CD4-positive, alpha-beta T cell treated with Interleukin-4 for 4 hours (primary cell): ENCODE results near the gene PSD2.
"Not testable (repeated sequence)": the region's sequence is repeated elsewhere in the genome, so short reads cannot be mapped to it uniquely, and the experiment has no call there.

Source experiments
- DNase-seq: peaks from one replicate; pipeline ENCODE4 v3.0.0-alpha.2; 2020

PSD2 gene

DNA sequence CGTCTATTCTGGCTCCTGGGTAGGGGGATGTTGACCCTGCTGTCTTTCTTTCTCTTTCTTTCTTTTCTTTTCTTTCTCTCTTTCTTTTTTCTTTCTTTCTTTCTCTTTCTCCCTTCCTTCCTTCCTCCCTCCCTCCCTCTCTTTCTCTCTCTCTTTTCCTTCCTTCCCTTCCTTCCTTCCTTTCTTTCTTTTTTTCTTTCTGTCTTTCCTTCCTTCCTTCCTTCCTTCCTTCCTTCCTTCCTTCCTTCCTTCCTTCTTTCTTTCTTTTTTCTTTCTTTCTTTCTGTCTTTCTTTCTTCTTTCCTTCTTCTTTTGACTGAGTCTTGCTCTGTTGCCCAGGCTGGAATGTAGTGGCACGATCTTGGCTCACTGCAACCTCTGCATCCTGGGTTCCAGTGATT is 3.0 kb upstream of the PSD2 start:
- DNase-seq: not testable (repeated sequence)

DNA sequence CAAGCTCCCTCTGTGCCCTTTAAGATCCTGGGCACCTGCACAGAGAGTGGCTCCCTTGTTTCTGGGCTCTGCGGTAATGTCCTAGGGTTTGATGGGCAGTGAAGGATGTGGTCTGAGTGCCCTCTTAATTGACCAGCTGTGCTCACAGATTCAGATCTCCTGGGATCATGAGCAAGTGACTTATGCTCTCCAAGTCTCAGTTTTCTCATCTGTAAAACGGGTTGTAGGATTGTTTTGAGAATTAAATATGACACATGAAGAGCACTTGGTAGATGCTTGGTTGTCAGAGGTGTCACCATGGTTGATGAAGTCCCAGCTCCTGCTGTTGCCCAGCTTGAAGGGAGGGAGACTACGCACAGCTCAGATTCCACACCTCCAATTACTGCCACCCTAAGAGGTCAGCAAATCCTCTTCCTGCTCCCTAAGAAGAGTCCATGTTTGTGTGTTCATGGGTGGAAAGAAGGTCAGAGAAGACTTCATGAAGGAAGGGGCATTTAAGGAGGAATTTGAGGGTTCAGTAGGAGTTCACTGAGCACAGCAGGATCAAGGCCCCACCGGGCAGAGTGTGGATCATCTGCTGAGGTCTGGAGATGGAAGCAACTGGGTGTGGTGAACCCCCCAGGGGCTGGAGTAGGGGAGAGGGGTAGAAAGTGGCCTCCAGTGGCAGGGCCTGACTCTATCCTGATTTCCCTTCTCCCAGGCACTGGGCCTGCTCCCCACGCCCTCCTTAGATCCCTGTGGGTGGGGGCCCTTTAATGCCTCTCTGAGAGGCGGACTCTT is 1.4 kb upstream of the PSD2 start:
- no peak for DNase-seq

DNA sequence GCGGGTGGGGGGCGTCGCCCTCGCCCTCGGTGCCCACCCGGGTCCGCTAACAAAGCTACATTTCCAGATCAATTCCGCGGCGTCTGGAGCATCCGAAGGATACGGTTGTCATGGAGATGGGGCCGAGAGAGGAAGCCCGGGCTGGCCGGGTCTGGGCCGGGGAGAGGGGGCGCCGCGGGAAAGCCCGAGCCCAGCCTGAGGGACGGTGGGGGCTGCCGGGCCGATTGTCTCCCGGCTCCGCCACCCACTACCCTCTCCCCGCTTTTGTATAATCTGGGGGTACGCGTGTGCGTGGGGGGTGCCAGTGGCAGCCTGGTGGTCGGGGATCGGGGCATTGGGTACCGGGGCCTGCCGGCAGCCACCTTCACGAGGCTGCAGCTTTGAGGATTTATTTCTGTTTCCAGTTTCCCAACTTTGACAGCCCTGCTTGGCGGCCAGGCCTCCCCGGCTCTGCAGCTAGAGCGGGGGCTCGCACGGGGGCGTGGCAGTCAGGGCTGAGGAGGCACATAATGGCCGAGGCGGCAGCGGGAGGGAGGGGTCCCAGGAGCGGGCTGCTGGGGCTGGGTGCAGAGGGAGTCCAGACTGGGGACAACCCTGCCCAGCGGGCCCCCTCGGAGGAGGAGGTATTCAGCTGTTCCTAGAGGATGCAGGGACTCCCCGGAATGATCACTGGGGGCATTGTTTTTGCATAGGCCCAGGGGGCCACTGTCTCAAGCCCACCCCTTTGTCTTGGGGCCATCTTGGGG is 626 bp downstream of the PSD2 start:
- DNase-seq: no peak

DNA sequence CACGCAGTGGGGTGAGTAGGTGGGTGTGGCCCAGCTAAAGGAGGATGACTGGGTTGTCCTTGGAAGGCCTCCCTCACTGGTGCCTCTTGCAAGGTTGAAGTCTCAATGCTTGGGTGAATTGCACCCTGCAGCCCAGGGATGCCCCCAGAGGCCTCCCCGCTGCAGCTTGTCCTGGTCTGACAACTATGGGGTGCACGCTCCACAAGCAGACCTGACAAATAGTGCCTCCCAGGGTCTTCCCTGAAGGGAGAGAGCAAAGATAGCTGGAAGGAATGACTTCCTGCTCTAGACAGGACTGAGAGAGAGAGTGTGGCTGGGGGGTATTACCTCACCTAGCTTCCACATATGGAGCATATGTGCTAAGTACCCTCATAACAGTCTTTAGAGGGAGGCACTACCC is 1.7 kb downstream of the PSD2 start:
- DNase-seq: no peak

DNA sequence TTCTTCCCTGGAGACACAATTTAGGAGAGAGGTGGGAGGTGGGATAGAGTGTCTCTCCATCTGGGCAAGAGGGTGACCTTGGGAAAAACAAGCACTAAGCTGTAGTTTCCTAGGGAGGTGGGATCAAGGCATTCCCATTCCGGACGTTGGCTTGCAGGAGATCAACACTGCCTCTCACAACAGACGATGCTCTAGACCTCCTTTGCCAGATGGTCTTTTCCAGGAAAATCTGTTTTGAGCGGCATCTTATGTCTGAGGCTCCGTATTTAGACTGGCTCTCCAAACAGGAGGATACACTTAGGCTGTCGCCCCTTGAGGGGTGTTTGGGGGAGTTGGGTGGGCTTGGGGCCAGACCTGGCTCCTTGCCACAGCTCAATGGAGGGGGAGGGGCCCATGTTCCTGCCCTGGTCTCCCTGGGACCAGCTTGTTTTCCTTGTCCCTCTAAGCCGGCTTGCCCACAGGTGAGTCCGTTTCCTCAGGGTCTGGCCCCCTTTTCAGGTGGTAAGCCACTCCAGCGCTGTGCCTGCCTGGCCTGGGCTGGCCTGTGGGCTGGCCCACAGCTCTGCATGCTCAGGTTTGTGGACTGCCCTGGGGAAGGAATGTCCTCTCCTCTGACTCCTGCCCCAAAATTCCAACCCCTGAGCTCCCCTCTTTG is 2.4 kb downstream of the PSD2 start:
- DNase-seq: no peak

DNA sequence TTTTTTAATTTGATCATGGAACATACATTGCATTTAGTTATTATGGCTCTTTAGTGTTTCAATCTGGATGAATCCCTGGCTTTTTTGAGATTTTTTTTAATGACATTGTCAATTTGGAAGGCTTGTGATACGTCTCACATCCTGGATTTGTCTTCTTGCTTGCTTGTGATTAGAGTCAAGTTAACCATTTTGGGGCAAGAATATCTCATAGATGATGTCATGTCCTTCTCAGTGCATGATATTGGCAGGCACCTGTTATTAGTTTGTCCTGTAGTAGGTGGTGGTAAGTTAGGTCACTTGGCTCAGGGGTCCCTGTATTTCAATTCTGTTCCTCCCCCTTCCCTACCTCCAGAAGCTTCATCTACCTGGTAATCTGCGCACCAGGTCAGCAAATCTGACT is 3.3 kb downstream of the PSD2 start:
- no peak for DNase-seq

DNA sequence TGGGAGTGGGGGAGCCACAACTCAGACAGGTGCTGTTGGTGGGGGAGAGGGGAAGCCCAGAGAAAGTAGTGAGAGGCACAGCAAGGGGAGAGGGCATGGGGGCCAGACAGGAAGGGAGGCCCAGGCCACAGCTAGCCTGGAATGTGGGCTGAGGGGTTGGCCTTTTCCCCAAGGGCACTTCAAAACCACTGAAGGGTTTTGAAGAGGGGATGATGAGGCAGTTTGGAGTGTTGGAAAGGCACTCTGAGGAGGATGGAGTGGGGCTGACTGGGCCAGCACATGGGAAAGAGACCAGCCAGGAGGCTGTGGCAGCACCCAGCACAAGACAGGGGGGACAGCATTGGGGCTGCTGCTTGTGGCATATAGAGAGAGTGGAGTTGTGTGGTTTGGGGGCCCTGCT is 3.8 kb downstream of the PSD2 start:
- no peak for DNase-seq

DNA sequence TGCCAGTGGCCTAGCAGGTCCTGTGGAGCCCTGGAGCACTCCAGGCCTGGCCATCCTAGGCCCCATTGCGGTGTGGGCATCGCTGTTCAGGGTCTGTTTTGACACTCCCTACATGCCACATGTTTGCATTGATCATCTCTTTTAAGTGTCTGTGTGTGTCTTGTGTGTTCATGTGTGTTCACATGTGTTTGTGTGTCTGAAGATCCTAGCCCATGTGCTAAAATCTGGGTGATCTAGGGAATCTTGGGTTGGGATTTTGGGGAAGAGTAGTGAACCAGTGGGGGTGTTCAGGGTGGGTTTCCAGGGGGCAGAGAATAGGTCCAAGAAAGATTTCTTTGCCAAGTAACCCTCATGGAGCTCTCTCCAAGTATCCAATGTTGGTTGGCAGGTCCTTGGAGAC is 8.4 kb downstream of the PSD2 start:
- DNase-seq: no peak

DNA sequence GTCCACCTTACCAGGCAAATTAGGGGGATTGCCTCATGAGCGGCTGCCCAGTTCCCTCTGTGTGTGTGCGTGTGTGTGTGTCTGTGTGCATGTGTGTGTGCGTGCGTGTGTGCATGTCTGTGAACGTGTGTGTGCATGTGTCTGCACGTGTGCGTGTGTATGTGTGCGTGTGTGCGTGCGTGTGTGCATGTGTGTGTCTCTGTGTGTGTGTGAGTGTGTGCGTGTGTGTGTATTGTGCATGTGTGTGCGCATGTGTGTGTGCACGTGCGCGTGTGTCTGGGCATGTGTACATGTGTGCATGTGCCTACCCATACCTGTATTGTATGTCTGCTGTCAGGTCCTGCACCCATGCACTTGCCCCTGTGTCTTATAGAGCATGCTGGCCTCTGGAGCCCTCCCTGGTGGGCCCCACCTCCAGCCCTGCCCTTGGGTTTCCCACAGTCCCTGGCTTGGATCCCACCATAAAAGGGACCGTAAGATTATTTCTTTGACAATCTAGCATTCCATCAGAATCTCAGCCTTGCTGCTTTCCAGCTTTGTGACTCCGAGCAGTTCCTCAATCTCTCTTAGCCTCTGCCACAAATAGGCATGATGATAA is 9.3 kb downstream of the PSD2 start:
- no peak for DNase-seq

DNA sequence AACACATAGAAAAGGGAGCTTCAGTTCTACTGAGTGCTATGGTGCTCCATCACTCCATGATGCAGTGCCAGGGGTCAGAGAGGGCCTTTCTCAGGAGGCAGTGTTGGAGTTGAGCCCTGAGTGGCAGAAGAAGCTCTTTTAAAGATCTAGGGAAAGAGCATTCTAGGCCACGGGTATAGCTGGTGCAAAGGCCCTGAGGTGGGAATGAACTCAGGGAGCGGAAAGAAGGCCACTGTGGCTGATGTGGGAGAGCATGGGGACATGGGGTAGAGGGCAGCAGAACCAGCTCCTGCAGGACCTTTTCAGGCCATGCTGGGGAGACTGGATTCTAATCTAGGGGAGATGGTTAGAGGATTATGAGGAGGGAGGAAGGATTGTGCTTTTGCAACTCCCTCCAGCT is 9.9 kb downstream of the PSD2 start:
- DNase-seq: no peak

DNA sequence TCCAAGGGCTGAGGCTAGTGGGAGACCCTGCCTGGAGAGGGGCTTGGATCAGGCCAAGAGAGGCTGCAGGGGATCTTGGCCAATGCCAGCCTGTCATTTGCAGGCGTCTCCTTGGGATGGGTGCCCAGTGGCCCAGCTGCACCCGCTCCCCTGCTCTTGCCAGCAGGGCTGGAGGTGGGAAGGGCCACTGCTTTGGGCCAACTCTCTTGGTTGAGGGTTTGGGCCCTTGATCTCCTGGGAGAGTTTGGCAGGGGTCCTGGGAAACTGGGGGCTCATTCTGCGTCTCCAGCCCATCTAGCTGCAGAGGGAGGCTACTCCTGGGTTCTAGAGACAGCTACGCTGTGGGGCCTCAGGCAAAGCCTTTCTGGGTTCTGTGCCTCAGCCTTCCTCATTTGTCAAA is 10.5 kb downstream of the PSD2 start:
- DNase-seq: no peak

DNA sequence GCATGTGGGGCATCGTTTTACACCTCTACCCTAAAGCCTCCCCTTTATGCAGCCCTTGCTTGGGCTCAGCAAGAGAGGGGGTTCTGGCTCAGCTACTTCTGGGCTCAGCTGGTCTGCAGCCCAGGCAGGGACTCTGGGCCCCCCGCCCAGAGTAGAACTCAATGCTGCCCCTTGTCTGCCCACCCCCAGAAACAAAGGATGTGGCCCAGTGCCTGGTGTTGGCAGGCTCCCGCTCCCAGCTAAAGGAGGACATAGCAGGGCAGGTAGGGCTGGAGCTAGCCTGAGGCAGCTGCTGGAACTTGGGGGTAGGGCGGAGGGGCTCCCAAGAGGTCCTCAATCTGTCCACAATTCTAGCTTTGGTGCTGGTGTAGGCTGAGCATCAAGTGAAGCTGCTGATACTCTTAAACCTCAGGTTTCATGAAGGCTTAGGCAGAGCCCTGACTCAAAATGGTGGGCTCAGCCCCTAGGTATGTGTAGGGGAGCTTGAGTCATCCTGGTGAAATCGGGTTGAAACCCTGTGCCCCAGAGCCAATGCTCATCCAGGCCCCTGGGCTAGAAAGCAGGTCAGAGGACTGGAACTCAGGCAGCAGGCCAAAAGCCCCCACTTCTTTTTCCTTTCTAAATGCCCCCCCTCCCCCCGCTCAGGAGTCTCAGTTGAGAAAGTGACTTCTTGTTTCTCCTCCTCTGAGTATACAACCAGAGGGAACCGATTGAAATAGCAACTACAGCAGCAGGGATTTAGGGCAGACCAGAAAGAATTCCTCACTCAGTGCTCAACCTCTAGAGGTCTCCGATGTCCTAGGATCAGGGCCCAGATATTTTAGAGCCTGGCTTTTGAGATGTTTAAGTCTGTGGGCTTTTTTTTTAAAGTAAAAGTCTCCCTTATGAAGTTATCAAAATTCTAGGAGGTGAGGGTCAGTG is 11.4 kb downstream of the PSD2 start:
- DNase-seq: no peak

DNA sequence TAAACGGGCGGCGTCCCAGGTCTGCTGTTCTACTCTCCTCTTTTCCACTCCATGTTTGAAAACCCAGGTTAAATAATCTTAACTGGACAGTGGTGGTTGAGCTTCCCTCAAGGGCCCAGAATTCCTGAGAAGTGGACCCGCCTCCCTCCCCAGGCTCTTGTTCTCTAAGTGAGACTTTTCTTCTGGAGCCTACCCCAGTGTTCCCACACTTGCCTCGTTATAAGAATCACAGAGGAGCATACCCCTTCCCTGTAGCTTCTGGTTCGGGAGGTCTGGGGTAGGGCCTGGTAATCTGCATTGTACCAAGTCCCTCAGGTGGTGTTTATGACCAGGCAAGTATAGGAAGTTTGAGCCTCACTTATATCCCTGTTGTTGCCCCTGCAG is 12.0 kb downstream of the PSD2 start:
- DNase-seq: no peak

DNA sequence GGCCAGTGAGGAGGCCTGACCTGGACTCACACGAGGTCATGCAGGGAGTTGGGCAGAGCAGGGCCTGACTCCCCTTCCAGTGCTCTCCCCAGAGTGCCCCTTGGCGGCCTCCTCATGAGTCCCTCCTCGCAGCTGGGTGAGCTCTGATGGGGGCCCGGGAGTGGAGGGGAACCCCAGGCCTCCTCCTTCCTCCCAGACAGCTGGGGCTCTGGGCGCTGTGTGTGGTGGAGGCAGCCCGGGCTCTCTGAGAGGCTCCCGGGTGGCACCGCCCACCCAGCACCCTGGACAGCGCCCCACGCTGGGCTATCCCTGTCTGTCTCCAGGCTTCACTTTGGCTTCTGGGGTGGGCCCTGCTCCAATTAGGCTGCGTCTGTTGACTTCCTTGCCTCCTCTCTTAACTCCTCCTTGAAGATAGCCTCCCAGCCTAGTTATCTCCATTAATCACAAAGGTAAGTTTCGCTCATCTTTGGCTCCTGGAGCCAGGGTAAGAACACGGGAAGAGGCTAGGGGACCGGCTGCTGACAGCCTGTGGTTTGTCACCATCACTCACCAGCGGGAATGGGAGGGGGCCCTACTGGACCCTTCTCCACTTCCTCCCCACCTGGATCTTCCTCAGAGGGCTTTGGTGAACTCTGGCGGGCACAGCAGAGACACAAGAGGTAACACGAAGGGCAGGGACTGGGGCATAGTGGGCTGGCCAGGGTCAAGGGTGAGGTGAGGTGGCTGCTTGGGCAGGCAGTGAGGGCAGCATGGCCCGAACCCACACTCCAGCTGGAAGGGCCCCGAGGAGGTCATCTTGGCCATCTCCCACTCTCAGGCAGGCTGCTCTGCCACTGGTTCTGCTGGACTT is 13.1 kb downstream of the PSD2 start:
- DNase-seq: no peak

DNA sequence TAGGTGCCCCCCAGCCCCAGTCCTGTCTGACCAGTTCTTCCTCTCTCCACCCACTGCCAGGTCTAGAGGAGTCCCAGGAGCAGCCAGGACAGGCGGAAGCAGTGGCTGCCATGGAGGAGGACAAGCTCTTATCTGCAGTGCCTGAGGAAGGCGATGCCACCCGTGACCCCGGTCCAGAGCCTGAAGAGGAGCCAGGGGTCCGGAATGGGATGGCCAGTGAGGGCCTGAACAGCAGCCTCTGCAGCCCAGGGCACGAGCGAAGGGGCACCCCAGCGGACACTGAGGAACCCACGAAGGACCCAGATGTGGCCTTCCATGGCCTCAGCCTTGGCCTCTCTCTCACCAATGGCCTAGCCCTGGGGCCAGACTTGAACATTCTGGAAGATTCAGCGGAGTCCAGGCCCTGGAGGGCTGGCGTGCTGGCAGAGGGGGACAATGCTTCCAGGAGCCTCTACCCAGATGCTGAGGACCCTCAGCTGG is 13.8 kb downstream of the PSD2 start:
- no peak for DNase-seq

DNA sequence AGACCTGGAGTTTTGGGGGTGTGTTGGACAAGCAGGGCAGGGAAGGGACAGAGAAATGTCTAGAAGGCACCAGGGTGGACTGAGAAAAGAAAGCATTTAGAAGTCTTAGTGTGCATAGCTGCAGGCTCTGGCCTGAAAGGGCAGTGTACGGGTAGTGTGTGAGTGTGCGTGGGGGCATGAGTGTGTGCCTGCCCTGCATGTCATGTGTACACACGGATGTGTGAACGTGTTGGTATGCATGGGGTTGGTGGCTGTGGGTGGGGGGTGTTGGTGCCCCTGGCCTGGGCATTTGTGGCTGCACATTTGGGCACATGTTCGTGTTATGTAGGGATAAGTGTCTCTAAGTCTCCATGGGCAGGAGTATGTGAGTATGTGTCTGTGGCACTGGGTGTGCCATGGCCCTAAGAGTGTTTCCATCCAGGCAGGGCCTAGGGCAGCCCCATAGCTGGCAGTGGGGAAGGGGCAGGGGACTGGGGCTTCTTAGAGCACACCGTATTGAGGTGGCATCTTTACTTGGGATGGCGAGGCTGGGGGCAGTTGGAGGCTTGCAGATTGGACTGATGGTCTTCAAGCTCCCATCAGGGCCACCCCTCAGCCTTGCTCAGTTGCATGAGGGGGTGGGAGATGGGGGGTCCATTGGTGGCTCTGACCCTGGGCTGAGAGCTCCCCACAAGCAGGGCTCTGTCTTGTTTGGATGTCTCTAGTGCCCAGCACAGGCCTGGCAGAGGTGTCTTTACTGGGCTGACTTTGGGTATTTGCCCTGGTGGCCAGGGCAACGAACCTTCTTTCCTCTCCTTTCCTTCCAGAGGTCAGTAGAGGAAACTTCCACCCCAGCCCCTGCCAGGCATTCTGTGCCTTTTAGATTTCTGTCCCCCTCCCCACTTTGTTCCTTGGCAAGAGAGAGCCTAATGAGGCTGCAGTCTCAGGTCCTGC is 15.0 kb downstream of the PSD2 start:
- no peak for DNase-seq

DNA sequence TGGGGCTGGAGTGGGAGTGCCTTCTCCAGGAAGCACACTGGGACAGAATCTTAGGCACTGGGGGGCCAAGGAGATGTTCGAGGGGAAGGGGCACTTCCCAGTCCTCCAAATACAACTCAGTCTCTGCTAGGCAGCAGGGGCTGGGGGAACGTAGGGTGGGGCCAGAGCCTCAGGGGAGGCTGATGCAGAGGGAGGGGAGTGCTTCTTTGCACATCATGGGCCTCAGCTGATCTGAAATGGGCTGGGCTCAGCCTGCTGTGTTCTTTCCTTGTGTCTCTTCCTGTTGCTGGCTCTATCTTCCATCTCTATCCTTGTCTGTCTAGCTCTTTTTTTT is 15.6 kb downstream of the PSD2 start:
- no peak for DNase-seq

DNA sequence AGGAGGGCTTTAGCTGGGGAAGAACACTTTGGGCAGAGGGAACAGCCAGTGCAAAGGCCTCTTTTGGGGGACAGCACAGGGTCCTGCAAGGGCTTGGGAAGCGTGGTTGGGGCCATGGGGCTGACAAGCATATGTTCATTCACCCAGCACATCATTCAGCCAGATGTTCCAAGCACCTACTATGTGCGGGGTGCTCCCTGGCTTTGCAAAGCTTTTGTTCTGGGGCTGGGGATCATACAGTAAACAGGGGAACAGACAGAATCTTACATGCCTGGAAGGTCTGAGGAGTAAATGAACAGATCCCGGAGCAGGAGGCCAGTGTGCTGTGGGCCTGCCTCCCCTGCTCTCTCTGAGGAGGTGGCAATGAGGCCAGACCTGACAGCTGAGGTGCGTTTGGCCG is 16.7 kb downstream of the PSD2 start:
- no peak for DNase-seq

DNA sequence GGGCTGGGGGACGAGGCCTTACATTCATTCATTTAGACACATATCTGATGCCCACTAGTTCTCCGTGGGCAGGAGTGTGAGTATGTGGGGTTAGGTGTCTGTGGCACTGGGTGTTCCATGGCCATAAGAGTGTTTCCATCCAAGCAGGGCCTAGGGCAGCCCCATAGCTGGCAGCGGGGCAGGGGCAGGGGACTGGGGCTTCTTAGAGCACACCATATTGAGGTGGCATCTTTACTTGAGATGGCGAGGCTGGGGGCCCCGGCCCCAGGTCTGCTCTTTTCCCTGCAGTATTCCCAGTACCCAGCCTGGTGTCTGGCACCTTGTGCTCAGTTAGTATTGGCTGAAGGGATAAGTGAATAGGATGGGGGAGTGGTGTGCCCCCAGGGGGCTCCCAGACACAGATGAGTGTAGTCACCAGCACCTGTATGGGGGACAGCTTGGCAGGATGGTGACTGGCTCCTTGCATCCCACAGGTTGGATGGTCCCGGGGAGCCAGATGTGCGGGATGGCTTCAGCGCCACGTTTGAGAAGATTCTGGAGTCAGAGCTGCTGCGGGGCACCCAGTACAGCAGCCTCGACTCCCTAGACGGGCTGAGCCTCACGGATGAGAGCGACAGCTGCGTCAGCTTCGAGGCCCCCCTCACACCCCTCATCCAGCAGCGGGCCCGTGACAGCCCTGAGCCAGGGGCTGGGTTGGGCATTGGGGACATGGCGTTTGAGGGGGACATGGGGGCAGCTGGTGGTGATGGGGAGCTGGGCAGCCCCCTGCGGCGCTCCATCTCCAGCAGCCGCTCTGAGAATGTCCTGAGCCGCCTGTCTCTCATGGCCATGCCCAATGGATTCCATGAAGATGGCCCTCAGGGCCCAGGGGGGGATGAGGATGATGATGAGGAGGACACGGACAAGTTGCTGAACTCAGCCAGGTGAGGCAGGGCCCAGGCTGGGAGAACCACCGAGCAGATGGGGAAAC is 17.5 kb downstream of the PSD2 start:
- DNase-seq: no peak
